Astrocyte of the hippocampus (primary cell): ENCODE data around the gene TNP2.

Source experiments
- DNase-seq: peaks from one replicate; pipeline ENCODE4 v3.0.0; 2011; ENCODE audit warnings: low read depth, low spot score

Gene TNP2

GRCh38 chr16:11240636-11241473 lies 28.3 kb downstream of the TNP2 start:
- DNase-seq, result no peak

- no peak for DNase-seq
Observed at GRCh38 chr16:11239644-11240632, 29.2 kb downstream of the TNP2 start.

DNA sequence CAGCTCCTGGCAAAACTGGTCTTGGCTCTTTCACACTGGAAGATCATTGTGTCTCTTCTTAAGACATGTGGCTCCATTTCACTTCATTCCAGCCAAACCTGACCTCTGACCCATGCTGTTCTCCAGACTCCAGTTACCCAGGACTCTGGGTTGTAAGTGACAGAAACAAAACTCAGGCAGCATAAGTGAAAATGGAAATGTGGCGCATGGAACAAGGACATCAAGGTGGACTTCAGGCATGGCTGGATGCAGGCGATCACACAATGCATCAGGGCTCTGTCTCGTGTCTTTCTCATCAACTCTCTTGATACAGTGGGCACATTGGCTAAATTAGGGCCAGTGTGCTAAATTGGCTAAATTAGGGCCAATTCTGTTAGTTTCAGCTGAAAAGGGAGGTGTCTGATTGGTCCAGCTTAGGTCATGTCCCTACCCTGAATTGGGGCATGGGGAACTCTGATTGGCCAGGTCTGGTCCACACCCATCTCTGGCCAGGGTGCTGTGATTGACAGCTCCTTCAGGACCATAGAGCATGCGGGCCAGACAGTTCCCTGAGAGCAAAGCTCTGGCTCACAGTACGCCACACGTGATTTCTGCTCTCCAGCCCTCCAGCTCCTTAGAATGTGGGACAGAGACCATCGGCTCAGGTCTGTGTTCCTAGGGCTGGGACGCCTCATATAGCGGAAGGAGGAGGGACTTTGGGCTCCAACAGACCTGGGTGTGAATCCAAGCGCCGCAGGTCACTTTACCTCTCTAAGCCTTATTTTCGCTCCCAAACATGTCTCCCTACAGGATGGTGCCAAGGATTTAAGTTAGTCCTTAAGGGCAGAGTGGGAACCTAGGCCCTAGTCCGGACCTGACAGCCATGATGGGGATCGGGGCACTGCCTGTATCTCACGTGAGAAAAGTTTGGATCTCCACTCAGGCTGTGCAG lies 30.6 kb downstream of the TNP2 start:
- no peak for DNase-seq

DNA sequence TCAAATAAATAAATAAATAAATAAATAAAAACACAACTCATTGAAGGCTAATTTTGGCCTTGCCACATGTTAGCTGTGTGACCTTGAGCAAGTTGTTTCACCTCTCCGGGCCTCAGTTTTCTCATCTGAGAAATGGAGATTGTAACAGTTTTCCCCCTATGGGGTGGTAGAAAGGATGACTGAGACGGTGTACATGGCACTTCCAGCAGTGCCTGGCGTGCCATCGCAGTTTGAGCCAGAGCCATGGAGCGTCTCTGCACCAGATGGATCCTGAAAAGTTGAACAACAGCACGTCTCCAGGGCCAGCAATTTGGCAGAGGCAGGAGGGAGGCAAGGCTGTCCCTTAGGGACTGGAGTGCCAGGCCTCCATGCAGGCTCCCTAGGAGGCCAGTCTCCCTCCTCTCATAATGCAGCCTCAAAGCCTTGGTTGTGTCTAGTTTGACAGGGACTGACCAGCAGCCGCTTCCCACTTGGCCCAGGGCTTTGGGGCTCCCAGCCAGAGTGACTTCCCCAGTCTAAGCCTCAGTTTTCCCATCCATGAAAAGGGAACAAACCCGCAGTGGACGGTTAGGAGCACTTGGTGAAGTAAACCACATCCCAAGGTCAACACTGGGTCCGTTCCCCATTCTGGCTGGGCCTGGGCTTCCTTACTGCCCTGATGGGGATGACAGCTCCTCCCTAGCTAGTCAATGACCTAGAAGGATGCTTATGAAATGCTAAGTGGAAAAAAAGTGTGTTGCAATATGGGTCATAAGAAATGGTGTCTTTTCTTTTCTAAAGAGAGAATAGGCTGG lies 32.5 kb downstream of the TNP2 start:
- no peak for DNase-seq

DNA sequence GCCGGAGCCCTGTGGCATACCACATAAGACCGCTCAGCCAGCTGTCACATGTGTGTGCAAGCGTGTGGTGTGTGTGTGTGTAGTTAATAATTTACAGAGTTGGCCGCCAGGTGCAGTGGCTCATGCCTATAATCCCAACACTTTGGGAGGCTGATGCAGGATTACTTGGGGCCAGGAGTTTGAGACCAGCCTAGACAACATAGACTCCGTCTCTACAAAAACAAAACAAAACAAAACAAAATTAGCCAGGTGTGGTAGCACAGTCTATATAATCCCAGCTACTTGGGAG lies 33.5 kb downstream of the TNP2 start:
- DNase-seq, result no peak

DNA sequence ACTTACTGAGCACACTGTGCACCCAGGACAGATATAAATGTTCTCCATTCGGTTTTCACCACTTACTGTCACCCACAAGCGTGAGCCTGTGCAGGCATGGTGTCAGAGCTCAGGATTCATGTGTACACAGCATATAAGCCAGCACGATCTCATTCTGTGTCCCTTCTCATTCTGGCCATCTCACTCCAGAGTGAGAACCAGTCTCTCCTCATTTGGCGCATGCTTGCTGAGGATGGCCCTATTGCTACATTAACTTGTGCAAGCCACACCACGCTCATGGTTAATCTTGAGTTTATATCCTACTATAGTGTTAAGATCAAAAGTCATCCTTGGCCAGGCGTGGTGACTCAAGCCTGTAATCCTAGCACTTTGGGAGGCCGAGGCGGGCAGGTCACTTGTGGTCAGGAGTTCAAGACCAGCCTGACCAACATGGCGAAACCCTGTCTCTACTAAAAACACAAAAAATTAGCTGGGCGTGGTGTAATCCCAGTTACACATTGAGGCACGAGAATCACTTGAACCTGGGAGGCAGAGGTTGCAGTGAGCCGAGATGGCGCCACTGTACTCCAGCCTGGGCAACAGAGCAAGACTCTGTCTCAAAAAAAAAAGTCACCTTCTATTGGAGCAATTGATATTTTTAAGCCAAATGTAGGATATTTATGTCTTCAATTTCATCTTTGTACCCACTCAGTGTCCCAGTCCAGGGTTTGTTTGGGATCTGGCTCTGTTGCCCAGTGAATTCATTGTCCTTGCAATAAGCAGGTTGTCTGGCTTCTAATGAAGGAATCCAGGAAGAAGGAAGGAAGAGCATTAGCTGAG lies 34.0 kb downstream of the TNP2 start:
- DNase-seq, result no peak

- DNase-seq, result no peak
Observed at GRCh38 chr16:11233727-11234376, 35.3 kb downstream of the TNP2 start.

DNA sequence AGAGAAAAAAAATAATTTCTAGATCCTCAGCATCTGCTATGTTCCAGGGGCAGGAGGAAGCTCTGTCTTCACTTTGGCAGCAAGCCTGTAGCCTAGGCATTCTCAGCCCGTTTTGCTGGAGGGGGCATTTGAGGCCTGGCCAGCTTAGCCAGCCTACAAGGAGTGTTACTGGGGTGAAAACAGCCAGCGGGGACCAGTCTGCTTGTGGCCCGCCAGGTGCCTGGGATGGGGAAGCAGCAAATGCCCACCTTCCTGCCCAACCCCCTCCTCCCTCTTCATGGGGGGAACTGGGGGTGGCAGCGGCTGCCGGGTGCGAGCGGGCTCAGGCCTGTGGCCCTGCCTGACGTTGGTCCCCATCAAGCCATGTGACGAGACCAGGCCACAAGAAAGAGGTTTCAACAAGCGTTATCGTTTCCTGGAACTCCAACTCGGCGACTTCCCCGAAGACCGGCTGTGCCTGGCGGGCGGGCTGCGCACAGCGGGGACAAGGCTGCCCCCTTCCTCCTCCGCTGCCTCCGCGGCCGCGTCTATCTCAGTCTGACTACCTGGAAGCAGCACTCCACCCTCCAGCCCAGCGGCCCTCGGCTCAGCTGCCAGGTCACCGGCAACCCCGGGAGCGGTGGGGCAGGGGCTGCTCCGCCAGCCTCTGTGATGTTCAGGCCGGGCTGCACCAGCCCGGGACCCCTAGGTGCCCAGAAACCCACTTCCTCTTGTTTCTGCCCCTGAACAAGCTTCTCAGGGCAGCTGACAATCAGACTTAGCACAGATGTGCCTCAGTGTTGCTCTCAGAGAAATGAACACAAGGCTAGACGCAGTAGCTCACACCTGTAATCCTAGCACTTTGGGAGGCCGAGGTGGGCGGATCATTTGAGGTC lies 36.0 kb downstream of the TNP2 start:
- no peak for DNase-seq

DNA sequence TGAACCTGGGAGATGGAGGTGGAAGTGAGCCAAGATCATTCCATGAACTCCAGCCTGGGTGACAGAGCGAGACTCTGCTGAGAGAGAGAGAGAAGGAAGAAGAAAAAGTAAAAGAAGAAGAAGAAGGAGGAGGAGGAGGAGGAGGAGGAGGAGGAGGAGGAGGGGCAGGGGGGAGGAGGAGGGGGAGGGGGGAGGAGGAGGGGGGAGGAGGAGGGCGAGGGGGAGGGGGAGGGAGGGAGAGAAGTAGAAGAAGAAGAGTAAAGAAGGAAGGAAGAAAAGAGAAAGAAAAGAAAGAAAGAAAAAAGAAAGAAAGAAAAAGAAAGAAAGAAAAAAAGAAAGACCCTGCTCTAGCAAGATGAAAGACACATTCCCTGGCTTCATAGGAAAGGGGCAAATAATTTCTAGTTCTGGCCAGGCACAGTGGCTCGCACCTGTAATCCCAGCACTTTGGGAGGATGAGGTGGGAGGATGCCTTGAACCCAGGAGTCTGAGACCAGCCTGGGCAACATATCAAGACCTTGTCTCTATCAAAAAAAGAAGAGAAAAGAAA lies 36.7 kb downstream of the TNP2 start:
- no peak for DNase-seq

DNA sequence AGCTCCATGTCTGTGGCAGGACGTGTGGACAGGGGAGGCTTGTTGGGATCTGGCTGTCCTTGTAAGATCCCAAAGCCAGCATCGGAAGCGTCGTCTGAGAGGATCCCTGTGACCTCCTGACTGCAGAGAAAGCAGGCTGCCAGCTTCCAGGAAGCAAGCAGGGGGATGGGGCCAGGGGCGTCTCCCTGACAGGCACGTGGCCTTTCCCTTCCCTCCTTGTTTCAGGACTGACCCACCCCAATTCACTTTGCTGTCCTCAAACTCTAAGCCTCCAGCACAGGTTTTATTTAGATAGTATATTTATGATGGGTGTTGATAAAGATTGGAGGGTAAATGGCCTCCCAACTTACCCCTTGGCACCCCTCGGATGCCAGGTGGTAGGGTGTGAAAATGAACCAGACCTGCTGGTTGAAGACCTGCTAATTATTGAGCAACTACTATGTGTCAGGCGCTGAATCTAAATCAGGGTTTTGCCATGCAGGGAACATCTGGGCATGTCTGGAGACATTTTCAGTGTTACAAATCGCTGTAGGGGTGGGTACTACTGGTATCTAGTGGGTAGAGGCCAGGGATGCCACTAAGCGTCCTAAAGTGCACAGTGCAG lies 37.7 kb downstream of the TNP2 start:
- no peak for DNase-seq

GRCh38 chr16:11229906-11230305 lies 39.2 kb downstream of the TNP2 start:
- DNase-seq, result no peak

DNA sequence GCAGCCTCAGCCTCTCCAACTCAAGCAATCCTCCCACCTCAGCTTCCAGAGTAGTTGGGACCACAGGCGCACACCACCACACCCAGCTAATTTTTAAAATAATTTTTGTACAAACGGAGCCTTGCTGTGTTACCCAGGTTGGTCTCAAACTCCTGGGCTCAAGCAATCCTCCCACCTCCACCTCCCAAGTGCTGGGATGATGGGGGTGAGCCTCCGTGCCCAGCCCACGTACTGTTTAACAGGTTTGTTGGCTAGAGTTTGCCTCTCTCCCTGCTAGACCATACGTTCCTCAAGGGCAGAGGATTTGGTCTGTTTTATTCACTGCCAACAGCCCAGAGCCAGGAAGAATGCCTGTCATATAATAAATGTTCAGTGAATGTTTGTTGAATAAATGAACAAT lies 39.7 kb downstream of the TNP2 start:
- no peak for DNase-seq

DNA sequence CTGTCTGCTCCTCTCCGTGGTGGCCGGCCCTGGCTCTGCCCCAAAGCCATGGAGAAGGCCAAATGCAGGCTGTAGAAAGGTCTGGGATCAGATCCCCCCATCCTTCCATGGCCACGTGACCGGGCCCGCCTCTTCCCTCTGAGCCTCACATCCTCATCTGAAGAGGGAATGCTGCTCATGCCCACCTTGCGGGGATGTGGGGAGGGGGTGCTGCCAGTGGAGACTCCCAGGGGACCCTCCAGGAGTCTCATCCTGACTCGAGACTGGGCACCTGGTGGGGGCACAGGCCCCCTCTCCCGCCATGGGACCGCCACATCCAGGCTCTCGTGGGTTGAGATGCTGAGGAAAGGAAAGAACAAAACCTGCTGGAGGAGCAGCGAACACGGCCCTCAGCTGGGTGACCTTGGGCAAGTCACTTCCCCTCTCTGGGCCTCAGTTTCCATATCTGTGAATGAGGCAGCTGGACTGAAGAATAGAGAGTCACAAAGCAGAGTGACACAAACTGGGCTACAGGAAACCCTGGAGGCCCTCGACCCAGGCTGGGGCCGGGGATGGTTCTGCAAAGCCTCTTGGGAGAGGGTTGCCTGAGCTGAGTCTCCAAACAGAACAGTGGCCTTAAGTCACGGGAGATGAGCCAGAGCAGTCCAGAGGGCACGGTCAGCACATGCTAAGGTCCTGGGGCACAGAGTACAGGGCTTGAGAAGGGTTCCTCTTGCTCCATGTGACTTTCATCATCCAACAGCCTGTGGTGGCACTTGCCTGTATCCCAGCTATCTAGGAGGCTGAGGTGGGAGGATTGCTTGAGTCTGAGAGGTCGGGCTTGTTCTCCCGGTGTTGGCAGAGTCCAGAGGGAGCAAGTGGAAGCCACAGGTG lies 43.2 kb downstream of the TNP2 start:
- DNase-seq, result no peak

DNA sequence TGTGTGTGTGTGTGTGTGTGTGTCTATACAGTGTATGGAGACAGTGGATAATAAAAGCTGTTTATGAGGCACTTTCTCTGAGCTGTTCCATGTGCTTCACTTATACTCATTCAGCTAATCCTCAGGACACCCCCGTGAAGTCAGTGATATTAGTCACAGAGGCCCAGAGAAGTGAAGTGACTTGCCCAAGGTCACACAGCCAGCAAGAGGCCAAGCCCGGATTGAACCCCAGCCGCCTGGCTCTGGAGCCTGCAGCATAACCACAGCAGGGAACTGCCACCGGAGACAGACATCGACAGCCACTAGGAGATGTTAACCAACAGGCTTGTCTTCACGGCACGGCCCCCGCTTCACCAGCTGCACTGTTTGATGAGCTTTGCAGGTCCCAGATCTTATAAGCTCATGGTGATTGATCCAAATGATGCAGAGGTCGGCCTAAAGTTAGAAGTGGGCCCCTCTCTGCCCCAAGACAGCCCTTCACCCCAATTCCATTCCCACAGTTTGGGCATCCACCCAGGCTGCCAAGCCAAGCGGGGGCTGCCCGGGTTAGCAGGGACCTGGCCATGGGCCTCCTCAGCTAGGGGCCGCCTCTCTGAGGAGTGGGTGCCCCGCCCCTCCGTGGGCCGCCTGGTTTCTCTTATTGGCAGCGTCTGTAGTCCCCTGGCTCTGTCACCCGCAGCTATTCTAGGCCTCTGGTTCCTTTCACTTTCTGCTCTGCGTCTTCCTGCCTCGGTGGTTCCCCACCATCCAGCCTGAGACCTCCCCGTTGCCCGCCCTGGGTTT lies 44.0 kb downstream of the TNP2 start:
- no peak for DNase-seq

- DNase-seq, result no peak
Observed at GRCh38 chr16:11224096-11224893, 44.8 kb downstream of the TNP2 start.
